Measurements from ENCODE around the gene NUSAP1. TPM values are rescaled to one million over a fixed set of nuclear protein-coding genes. Genes with fewer than 3 reads are reported as not detected.

NUSAP1 gene
- total RNA-seq, 1 experiment from 2014 or later, result 190 TPM

DNA sequence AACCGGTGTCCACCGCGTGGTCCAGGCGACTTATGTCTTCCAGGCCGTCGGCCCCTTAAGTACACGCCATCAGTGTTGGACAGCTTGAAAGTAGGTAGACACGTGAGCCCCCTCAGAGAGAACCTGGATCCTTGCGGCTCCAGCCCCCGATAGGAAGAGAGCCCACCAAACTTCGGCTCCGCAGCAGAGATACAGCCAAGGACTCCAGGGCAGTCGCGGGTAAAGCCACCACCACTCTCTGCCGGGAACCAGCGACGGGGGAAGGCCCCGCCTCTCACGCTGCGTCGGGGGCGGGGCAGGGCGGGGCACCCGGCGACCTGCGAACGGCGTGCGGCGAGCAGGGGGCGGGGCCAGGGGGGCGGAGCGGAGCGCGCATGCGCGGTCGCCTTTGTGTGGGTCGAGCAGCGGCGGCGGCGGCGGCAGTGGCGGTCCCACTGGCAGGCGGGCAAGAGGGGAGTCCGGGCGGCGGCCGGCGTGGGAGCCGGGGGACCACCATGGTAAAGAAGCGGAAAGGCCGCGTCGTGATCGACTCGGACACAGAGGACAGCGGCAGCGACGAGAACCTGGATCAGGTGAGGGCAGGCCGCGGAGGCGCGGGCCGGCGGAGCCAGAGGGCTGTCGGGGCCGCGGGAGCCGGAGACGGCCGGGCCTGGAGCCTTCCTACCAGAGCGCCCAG, 84.2 kb downstream of the NUSAP1 start, which contains the start of gene RTF1:
Gene RTF1 (plus strand): TSS at position 354 of the 676 bp plus-strand sequence. CDS start 21 bp downstream, at position 375.
- Histone ChIP-seq H3K9me3 (ENCODE audit: insufficient read depth, low read depth) (no peaks in the 10 kb centered on the region), H3F3A (ENCODE audit: insufficient read depth, low read depth) (no peaks in the 10 kb centered on the region), H3K9me2 (ENCODE audit: insufficient read depth) (no peaks in the 10 kb centered on the region), H3K36me3 (ENCODE audit: low read depth) (no peaks in the 10 kb centered on the region), H2AFZ (peak within 1 kb of the TSS; percentile 83), H3K4me1 (replicated peaks; ENCODE audit: insufficient read depth) (peaks cover 12% of the 10 kb centered on the region), H3K79me2 (ENCODE audit: low read depth) (peaks cover 65% of the 10 kb centered on the region), H3K27me3 (ENCODE audit: insufficient read depth, low read depth) (no peaks in the 10 kb centered on the region), H4K20me1 (ENCODE audit: insufficient read depth) (peaks cover 21% of the 10 kb centered on the region), H3K27ac (no peak within 1 kb of the TSS), H3K4me2 (peak within 1 kb of the TSS; percentile 87), H3K4me3 (peak within 1 kb of the TSS; percentile 66)
- intact Hi-C loops (cut with micrococcal nuclease; ENCODE audit: unreplicated experiment), result no loop called here
- TF ChIP-seq, protein P1, sequence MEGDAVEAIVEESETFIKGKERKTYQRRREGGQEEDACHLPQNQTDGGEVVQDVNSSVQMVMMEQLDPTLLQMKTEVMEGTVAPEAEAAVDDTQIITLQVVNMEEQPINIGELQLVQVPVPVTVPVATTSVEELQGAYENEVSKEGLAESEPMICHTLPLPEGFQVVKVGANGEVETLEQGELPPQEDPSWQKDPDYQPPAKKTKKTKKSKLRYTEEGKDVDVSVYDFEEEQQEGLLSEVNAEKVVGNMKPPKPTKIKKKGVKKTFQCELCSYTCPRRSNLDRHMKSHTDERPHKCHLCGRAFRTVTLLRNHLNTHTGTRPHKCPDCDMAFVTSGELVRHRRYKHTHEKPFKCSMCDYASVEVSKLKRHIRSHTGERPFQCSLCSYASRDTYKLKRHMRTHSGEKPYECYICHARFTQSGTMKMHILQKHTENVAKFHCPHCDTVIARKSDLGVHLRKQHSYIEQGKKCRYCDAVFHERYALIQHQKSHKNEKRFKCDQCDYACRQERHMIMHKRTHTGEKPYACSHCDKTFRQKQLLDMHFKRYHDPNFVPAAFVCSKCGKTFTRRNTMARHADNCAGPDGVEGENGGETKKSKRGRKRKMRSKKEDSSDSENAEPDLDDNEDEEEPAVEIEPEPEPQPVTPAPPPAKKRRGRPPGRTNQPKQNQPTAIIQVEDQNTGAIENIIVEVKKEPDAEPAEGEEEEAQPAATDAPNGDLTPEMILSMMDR (conservative IDR thresholded peaks at IDR 0.05), result no peak
- no peak for TF ChIP-seq EZH2 (IDR thresholded peaks at IDR 0.05; ENCODE audit: low read depth)
- ChIA-PET POLR2A (ENCODE audit: unreplicated experiment) (no interaction called here), CTCF (no interaction called here)
- no TSS peak for BruUV-seq (replicated peaks)
- DNase-seq, result peak; percentile 59 to 96

DNA sequence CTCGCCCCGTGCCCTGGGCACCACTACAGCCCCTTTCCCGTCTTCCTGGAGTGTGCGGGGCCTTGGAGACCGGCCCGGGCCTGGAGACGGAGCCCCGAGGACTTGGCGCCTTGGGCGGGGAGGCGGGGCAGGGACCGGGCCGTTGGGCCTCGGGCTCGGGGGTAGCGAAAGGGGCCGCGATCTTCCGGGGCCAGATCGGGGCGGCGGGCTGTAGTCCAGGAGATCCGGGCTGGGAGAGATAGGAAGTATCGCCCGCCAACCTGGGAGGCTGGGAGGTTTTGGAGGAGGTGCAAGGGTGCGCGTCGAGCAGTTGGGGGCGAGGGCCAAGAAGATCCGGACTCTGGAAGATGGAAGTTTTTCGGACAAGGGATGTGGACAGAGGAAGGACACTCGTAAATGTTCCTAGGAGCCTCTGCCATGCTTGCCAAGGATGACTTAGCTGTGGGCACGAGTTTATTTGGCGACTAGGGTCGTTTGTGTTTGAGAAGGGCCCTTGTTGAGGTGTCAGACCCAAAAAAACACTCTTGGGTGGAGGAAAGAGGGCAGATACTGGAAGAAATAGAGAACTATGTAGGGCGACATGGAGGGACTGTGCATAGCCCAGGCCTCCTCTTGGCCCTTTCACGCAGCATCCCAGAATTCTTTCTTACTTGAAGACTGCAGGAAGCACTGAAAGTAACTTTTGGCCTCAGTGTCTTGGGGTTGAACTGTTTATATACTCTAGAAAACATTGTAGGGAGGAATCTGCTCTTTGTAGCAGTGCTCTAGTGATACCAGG, 84.9 kb downstream of the NUSAP1 start:
- H3K36me3 ChIP-seq (ENCODE audit: low read depth), result no peaks in the 10 kb centered on the region
- peaks cover 24% of the 10 kb centered on the region for H4K20me1 ChIP-seq (ENCODE audit: insufficient read depth)
- H3F3A ChIP-seq (ENCODE audit: insufficient read depth, low read depth), result no peaks in the 10 kb centered on the region
- H3K27ac ChIP-seq, result no peak overlapping the region
- peak overlapping the region; percentile 66 for H3K4me3 ChIP-seq
- H3K4me1 ChIP-seq (replicated peaks; ENCODE audit: insufficient read depth), result peaks cover 12% of the 10 kb centered on the region
- DNase-seq, result no peak
- POLR2A ChIA-PET (ENCODE audit: unreplicated experiment), result no interaction called here
- intact Hi-C loops (cut with micrococcal nuclease; ENCODE audit: unreplicated experiment), result no loop called here
- H2AFZ ChIP-seq, result peak overlapping the region; percentile 69
- H3K4me2 ChIP-seq, result peak overlapping the region; percentile 82
- TF ChIP-seq, protein P1 (conservative IDR thresholded peaks at IDR 0.05), result no peak
- TF ChIP-seq EZH2 (IDR thresholded peaks at IDR 0.05; ENCODE audit: low read depth), result no peak
- BruUV-seq (replicated peaks), result no TSS peak
- CTCF ChIA-PET, result no interaction called here
- no peaks in the 10 kb centered on the region for H3K27me3 ChIP-seq (ENCODE audit: insufficient read depth, low read depth)
- H3K79me2 ChIP-seq (ENCODE audit: low read depth), result peaks cover 73% of the 10 kb centered on the region
- no peaks in the 10 kb centered on the region for H3K9me2 ChIP-seq (ENCODE audit: insufficient read depth)
- no peaks in the 10 kb centered on the region for H3K9me3 ChIP-seq (ENCODE audit: insufficient read depth, low read depth)

DNA sequence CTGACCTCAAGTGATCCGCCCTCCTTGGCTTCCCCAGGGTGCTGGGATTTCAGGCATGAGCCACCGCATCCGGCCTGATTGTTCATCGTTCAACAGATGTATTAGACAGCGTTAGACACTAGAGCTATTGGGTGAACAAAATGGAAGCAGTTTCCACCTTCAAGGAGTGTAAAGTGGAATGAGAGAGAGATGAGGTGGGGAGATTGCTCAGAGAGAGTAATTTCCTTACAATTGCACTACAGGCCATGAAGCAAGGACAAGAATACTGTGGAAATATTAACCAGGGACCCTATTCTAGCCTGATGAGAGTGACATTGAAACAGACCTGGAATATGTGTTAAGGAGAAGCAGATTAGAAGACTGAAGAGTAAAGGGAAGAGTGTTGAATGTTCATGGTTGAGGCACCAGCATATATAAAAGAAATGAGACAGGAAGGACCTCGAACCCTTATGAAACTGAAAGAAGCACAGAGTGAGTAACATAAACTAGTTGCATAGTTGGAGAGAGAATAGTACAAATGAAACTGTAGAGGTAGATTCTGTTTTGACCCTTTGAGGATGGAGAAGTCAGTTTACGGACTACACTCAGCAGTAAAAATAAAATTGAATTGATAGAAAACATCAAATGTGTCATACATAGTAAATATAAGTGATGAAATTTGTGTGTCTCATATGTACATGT, 91.4 kb downstream of the NUSAP1 start:
- POLR2A ChIA-PET (ENCODE audit: unreplicated experiment), result no interaction called here

More for the DNA sequence above, 91.4 kb downstream of the NUSAP1 start:
- CTCF ChIA-PET, result no interaction called here
- no peaks in the 10 kb centered on the region for H3F3A ChIP-seq (ENCODE audit: insufficient read depth, low read depth)
- DNase-seq, result no peak
- no peaks in the 10 kb centered on the region for H3K9me3 ChIP-seq (ENCODE audit: insufficient read depth, low read depth)
- no peak for TF ChIP-seq EZH2 (IDR thresholded peaks at IDR 0.05; ENCODE audit: low read depth)
- TF ChIP-seq, protein P1 (conservative IDR thresholded peaks at IDR 0.05), result no peak
- no peak overlapping the region for H3K4me2 ChIP-seq
- H3K4me1 ChIP-seq (replicated peaks; ENCODE audit: insufficient read depth), result 0 out of 2 replicates have a peak, but pooled peaks cover 3% of the 10 kb centered on the region
- peaks cover 71% of the 10 kb centered on the region for H3K79me2 ChIP-seq (ENCODE audit: low read depth)
- H3K27ac ChIP-seq, result no peak overlapping the region
- no peaks in the 10 kb centered on the region for H3K36me3 ChIP-seq (ENCODE audit: low read depth)
- H4K20me1 ChIP-seq (ENCODE audit: insufficient read depth), result peaks cover 25% of the 10 kb centered on the region
- intact Hi-C loops (cut with micrococcal nuclease; ENCODE audit: unreplicated experiment), result no loop called here
- no peaks in the 10 kb centered on the region for H3K9me2 ChIP-seq (ENCODE audit: insufficient read depth)
- BruUV-seq (replicated peaks), result no TSS peak
- no peak overlapping the region for H2AFZ ChIP-seq
- no peak overlapping the region for H3K4me3 ChIP-seq
- no peaks in the 10 kb centered on the region for H3K27me3 ChIP-seq (ENCODE audit: insufficient read depth, low read depth)

Measured in PC-9 (cell line).